ENCODE measurements around the gene RGS8. TPM values are rescaled to one million over a fixed set of nuclear protein-coding genes. Genes with fewer than 3 reads are reported as not detected.

RGS8 gene, protein sequence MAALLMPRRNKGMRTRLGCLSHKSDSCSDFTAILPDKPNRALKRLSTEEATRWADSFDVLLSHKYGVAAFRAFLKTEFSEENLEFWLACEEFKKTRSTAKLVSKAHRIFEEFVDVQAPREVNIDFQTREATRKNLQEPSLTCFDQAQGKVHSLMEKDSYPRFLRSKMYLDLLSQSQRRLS
- total RNA-seq, result not detected in 2 replicates

GRCh38 chr1:182684116-182684828, at the start of gene RGS8:
Gene RGS8, minus strand, starts transcription at chr1:182684587. Its CDS starts 14,938 bp downstream, at chr1:182669649.

Other genes with a start within 250 kb of the RGS8 start
- gene RGSL1, start 234.4 kb downstream of the RGS8 start, total RNA-seq, result not detected in 2 replicates
- gene RNASEL, start 95.3 kb downstream of the RGS8 start, total RNA-seq, result 2.0 and 6.5 TPM in 2 replicates
- gene RGS16, start 80.2 kb downstream of the RGS8 start, total RNA-seq, result under 0.01 TPM in 2 replicates
- gene NPL, start 105.2 kb upstream of the RGS8 start, total RNA-seq, result 0.54 and 1.0 TPM in 2 replicates
- 184 and 231 TPM in 2 replicates for gene DHX9, start 154.8 kb upstream of the RGS8 start, total RNA-seq

All from endothelial cell of coronary artery (primary cell).